ENCODE data around the gene BABAM2.

Gene BABAM2

DNA sequence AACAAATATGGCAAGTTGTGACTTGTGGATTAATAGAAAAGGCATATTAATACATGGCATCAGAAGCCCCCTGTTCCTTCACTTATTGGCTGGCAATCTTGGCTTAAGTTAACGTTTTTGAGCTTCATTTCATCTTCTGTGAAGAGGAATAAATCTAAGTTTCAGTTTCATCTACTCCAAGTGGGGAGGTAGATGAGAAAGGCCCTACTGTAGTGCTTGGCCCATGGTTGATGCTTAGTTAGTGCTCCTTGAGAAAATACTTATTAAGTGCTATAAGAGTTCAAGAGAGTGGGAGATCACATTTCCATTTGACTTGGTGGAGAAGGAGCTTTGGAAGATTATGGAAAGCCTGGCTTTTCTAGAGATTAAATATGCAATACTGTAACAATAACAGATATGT lies 244.3 kb downstream of the BABAM2 start:
- DNase-seq, result no peak

DNA sequence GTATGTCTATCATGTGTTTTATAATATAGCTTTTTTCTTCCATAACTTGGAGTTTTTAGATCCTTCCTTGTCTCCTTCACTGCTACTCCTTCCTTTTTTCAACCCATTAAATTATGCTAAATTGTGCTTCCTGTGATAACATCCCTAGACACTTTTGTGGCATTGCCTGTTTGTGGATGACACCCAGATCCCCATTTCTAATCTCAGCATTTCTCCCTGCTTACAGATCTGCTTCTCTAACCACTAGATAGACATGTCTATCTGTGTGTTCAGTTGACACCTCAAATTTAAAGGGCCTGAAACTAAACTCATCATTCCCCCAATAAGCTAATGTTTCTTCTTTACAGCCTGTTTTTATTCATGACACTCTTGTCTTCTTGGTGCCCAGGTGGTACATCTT lies 244.8 kb downstream of the BABAM2 start:
- no peak for DNase-seq

DNA sequence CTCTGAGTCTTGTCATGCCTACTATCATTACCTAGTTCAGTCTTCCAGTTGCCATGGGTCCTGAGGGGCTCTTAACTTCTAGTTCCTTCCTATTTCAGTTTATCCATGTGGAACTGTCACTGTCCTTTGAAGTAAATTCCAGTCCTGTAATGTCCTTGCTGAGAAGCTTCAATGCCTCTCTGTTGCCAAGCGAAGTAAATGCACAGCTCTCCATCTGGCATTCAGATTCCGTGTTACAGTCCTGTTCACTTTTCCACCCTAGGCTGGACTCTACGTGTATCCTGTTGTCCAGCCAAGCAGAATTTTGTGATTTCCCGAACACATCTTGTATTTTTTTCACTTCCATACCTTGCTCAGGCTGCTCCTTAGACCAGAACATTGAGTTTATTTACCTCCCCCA lies 245.3 kb downstream of the BABAM2 start:
- DNase-seq, result no peak

DNA sequence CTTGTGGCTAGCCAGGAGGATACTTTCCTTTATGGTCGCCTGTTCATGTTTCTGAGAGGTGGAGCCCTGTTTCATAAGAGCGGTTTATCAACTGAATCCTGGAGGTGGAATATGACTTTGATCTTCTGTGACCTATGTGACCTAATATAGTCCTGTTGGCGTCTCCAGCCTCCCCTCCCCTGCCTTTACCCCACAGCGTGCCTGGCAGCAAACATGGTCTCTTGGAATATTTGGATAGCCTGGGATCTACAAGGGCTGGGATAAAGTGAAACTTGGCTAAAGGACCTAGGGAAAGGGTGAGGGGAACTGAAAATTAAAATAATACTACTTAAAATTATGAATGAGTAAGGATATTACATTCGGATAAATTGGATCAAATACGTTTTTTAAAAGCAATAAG lies 246.0 kb downstream of the BABAM2 start:
- DNase-seq, result no peak

DNA sequence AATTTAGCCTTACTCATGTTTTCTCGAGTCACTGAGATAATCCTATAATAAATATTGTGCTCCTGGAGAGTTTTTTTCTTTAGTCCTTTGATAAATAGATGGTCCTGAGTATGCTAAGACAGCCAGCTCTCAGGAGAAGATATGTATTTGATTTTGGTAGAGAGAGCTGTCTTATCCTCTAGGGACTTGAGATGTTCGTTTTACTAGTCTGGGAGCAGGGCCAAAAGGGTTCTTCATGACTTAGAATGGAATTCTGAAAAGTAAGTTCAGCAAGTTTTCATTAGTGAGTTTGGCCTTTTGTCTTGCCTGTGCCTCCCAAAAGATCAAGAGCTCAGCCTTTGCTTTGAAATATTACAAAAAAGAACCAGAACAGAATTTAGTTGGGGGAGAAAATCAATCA lies 246.7 kb downstream of the BABAM2 start:
- no peak for DNase-seq

DNA sequence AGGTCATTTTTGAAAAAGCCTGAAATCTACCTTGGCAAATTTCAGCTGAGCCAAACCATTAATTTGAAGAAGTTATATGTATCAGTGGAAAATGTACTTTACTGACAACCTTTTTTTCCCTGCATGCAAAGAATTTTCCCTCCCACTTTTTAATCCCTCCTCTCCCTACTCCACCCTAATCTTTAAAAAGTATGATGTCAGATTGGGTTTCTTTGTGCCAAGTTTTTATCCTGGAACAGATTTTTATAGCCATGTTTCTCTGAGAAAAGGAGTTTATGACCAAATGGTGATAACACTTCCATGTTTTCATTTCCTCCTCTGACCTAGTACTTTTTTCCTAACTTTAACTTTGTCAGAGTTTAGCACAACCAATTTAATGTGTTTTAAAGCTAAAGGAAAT lies 251.9 kb downstream of the BABAM2 start:
- no peak for DNase-seq

DNA sequence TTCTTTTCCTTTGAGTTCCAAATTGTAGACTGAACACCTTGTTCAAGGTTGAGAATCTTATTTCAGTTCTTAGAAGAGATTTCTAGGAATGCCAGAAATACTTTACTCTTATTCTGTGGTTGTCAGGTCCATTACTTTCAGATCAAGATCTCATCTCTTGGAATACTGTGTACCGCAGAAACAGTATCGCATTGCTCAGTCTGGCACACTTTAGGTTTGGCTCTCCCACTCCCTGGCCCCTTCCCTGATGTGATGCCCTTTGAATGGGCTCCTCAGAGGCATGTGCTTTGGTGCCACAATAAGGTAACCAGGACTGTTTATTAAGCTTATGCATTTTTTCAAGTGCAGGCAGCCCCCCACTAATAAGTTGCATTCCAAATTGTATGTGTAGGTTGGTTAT lies 257.5 kb downstream of the BABAM2 start:
- DNase-seq, result no peak

DNA sequence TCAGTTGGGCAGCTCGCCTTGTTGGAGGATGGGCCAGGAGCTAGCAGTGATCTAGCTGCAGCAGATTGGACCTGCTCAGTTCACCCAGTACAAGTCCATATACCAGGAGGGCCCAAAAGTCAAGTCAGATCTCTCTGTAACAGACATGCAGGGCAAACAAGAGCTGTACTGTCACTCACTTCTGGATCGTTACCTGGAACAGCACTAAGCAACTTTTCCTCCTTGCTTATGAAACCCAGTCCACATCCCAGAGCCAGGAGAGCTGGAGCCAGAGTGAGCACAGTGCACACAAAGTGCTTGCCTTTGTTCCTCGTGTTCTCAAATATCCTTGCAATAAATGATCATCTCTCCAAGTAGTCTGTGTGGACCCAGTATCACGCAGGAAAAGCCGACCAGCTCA lies 258.0 kb downstream of the BABAM2 start:
- DNase-seq, result no peak

DNA sequence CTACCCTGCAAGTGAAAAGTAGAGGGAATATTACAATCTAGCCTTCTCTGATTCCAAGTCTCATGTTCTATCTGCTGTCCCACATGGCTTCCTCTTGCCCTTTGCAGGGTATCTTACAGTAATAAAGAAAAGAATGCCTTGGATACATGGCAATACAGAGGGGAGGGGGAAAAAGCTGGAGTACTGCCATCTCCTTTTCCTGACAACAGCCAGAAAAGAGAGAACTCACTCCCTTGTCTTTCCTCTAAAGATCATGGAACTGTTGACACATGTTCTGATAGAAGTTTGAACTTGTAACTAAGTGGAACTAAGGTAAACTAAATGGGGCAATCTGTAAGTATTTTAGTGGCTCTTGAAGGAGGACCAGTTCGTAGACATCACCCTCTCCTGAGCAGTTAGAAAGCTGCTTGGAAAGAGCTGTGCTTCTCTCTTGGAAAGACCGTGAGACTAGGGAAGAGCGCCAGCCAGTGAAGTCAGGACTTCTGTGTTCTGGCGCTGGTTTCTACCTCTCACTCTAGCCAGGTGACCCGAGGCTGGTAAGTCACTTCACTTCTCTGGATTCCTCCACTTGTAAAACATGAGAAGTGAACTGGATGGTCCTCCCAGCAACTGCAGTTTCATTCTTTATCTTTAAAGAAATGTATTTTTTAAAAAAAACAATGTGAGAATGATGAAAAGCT lies 259.8 kb downstream of the BABAM2 start:
- DNase-seq, result no peak

DNA sequence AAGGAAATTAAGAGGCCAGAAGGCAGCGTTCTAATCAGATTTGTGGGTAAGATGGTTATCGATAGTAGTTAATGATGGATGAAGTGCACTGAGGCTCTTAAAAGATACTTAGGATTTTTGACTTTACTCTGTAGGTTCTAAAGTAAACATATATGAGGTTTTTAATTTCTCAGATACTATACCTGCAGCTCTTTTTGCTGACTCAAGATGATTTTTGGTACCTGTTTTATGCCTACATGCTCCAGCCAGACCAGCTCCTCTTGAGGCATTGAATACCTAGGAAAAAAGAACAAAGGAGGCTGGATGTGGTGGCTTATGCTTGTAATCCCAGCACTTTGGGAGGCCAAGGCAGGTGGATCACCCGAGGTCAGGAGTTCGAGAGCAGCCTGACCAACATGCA lies 260.5 kb downstream of the BABAM2 start:
- DNase-seq, result no peak

DNA sequence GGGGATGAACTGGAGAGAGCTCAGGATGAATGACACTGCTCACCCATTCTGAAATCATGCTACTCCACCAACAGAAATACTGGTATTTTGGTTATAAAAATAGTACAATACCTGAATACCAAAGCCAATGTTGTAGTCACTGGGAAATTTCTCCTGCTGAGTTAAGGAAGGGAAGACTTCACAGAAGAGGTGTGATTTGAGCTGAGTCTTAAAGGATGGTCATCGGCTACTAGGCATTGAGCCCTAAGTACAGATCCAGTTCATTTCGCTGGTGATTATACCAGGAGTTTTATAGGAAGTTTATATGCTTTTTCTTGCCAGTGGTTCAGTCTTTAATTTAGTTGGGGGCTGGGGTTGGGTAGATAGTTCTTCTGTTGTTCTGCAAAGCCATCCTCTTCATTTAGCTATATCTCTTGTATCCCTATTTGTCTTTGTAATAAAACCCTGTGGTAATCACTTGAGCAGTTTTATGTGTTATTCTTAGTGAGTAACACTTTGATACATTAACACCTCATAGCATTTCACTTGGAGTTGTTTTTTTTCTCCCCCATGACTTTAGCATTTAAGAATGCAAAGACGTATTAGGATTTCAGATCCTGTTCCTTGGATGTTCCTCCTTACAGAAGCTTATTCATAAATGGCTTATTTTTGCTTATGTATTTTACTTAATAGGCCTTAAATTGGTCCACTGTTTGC lies 262.2 kb downstream of the BABAM2 start:
- DNase-seq, result no peak

DNA sequence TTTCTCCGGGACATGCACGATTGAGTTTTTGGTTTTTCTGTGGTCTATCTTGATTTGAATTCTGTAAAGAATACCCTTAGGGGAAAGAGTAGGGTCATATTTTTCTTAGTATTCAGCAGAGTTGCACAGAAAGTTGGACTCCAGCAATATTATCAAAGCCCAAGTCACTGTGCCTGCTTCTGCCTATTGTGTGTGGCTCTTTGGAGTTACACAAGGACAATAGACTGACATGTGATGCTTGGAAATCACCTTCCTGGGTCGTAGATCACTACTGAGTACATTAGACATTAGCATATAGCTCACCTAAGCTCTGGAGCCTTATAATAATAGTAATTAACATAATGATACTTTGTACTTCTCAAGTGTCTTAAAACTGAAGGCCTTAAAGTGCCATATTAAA lies 263.3 kb downstream of the BABAM2 start:
- no peak for DNase-seq

DNA sequence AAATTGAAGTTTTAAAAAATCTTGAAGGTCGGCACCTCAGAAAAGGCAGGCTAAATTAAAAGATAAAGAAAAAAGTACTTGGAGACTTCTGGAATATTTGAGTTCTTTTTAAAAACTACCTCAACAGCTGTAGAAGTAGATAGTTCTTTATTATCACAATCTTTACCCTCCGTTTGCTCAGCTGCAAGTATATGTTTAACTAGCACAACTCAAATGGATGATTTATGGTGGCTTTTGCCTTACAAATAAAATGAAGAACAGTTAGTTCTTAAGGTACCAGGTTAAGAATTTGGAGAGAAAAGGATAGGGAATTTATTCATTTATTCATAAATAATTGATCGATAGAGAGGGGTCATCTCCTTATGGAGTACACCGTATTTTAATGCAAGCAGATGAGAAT lies 264.6 kb downstream of the BABAM2 start:
- no peak for DNase-seq

DNA sequence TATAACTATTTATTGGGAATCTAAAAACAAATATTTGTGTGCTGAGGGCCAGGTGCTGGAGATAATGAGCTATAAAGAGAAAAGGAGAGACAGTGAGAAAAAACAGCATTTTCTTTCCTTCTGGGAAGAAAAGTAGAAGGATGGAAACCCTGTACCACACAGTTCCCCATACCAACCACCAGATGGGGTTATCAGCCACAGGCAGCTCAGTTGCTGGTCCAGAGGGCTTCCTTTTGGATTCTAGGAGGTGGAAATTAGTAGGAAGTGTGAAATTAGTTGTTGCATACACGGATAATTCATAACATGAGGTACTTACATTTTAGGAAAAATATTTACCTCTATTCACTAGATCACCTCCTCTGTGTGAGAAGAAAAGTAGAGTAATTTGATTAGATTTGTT lies 265.1 kb downstream of the BABAM2 start:
- DNase-seq, result peak in 1 of 2 donors; percentile 35

DNA sequence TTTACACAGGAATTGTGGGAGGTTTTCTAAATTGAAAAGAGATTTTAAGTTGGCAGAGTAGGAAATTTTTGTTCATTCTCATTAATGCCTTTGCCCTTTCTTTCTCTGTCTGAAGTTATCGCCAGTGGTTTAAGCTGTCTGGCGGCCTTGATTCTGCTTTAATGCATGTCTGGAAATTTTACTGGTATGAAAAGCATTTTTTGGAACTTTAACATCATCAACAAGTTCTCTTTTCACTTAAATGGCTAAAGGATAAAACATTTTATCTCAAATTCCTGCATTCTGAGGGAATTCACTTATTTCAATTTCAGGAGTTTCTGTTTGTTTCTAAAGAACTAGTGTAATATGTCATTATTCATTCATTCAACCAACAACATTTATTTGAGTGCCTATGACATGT lies 268.3 kb downstream of the BABAM2 start:
- DNase-seq, result no peak

DNA sequence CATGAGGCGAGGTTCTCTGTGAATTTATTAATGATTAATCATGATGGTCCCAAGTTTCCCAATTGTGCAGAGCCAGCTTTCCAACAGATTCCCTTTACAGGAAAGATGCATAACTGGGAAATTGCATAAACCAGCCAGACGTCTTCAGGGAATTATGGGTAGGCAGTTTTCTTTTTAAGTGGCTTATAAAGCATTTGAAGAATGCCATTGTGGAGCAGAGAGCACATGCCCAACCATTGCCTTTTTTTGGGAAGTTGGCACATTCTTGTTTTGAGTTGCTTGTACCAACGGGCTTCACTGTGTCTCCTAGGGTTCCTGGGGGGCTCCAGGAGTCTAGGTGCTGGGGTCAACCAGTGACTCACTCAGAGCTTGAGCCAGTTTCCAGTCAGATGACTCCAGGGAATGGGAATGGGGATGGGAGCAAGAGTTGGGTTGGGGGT lies 270.5 kb downstream of the BABAM2 start:
- DNase-seq, result no peak

DNA sequence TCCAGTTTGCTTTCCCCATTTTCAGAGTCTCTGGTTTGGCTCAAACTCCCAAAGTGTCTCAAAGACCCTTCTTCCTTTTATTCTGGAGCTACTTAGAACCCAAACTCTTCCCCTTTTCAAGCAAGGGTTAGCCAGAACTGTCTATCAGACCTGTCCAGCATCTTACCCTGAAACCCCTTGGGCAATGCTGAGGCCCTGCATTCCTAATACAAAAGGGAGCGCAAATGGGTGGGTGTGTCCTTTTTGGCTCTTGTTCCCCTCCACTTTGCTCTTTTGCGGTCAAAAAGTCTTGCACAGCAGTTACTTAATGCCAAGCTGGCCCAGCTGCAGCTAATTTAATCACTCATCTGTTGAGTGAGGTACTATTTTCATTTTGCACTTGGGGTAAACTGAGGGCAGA lies 270.9 kb downstream of the BABAM2 start:
- DNase-seq, result no peak

DNA sequence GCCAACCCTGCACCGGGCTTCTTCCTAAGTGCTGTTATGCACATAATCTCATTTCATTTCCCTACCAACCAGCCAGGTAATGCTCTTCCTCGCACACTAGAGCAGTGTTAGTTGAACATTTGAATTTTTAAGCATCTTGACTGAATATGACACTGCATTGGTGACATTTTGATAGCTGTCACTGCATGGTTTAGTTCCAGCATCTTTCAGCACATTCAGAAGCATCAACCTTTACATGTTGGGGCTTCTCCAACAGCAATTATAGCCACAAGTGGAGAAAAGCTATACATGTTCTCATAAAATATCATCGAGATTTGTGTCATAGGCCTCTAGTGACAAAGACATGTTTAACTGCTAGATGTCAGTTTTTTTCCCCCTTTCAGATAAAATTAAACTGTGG lies 272.0 kb downstream of the BABAM2 start:
- DNase-seq, result no peak

DNA sequence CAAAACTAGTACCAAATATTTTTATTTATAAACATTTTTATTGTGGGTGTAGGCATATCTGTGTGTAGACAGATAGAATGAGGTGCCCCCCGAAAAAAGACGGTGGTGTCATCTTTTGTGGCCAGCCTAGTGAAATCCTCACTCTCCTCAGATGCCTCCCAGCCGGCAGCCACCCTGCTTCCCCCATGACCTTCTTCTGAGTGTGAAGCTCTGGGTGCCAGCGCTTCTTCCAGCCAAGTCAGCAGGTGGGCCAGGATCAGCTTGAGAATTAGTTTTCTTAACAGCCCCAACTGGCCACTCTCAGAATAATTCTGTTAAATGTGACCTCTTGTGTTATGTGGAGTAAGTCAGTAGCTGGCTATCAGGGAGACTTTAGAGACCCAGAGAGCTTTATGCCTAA lies 272.5 kb downstream of the BABAM2 start:
- no peak for DNase-seq

DNA sequence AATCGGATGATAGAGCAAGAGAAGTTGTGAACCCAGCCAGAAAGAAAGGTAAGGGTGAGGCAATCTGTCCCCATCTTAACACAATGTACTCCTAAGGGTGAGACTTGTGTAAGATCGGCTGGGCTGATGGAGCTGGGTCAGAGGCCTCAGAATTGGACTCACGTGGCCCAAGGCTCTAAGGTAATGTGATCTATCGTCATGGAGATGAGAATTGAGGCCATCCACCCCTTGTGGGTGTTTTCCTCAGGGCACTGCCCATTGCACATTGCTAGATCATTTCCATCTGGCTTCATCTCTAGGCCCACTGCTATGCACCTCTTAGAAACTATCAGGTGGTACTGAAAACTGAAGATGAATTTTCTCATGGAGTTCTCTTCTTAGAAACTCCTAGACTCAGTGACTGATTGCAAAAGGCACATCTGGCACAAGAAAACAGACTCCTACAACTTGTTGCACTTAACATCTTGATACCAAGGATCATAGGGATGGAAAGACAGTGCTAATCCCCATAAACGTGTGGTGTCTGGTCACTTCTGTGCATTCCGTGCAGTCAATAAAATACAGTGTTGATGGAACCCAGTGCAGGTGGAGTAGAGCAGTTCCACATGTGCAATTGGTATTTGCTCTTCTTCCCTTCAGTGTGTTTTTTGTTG lies 273.2 kb downstream of the BABAM2 start:
- no peak for DNase-seq

DNA sequence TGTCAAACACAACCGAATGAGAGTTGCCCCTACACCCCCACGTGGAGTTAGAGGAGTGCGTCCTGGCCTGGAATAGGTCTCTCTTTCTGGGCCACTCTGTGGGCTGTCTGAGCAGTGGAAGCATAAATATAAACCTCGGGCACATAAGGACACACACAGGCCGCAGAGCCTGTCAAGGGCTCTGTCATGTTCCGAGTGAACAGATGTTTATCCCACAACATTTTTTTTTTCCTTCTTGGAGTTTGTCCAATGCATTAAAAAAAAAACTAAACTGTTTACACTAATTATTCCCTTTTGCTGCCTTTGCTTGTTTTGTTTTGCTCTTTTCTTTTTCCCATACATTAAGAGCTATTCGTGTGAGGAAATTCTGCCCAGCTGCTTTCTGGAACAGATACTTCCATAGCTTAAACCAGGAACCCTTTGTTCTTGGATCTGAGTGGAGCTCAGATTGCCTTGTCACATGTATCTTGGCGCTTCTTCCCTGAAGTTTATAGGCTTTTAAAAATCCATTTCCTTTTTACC lies 273.8 kb downstream of the BABAM2 start:
- no peak for DNase-seq

DNA sequence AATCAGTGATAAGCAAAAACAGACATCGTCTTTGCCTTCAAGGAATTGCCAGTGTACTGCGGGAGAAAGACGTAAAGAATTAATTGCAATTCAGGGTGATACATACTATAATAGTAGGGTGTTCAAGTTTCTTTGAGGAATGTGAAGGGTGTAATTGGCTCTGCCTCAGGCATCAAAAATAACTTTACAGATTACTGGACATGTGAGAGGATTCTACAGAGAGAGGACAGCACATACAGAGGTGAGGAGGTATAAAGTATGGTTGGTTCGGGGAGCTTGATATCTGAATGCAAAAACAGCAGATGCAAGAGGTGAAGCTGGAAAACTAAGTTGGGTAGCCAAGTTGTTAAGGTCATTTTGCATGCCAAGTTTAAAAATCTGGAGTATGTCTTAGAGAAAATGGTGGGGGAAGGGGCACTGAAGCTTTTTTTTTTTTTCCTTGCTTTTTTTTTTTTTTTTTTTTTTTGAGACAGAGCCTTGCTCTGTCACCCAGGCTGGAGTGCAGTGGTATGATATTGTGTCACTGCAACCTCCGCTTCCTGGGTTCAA lies 274.6 kb downstream of the BABAM2 start:
- DNase-seq, result no peak

DNA sequence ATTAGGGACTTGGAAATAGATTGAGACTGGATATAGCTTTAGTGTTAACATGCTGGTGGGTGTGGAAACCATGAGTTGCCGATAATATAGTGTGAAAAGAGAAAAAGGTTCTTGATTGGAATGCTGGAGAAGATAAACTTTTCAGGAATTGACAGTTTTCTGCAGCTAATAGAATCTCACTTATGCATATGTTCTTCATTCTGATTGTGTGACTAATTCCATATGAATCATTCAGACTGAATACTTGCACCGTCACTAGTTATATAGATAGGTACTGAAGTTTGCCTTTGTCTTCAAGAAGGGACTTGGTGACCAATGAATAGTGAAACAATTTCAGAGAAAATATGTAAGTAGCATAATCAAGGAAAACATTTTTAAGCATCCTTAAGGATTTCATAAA lies 276.4 kb downstream of the BABAM2 start:
- DNase-seq, result no peak

DNA sequence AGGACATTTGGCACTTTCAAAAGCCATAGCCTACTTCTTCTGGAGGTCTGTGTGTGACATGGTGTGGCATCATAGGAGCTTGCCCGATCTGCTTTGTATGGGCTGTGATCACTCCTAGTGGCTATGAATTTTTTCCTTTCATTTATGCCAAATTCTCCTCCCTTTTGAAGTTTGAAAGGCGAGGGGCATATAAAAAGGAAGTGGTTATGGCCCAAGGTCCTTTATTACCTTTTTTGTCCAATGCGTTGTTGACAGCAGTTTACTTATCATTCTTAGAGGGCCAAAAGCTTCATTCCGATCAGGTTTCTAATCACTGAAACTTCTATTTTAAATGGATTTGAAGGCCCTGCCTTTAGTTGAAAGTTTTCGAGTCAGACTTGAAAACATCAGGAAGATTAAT lies 277.8 kb downstream of the BABAM2 start:
- no peak for DNase-seq

All from inflammatory macrophage (primary cell).